ENCODE results near the gene CEBPE. TPM values are rescaled to one million over a fixed set of nuclear protein-coding genes. Genes with fewer than 3 reads are reported as not detected.

CEBPE gene
- total RNA-seq, 4 donors from 2014 or later = not detected

GRCh38 chr14:23121361-23121771, 2.3 kb upstream of the CEBPE start:
- Histone ChIP-seq H3K27ac (peak overlapping the region in 1 of 4 donors; percentile 84), H3K4me3 (peak overlapping the region in 1 of 4 donors; percentile 2), H3K27me3 (no peaks in the 10 kb centered on the region), H3K4me1 (peaks cover 0 to 17% (median 5%) of the 10 kb centered on the region in 4 donors), H3K36me3 (no peaks in the 10 kb centered on the region), H3K9me3 (no peaks in the 10 kb centered on the region)
- peak in 2 of 3 donors; percentile 70 to 74 for DNase-seq
- TF ChIP-seq CTCF (IDR thresholded peaks at IDR 0.05) (no peak), POLR2A (IDR thresholded peaks at IDR 0.05) (no peak)

GRCh38 chr14:23120541-23121251, 1.6 kb upstream of the CEBPE start:
- no peaks in the 10 kb centered on the region for H3K36me3 ChIP-seq
- H3K9me3 ChIP-seq = no peaks in the 10 kb centered on the region
- peaks cover 0 to 17% (median 5%) of the 10 kb centered on the region in 4 donors for H3K4me1 ChIP-seq
- peak overlapping the region in 1 of 4 donors; percentile 2 for H3K4me3 ChIP-seq
- peak; percentile 88 to 96 (median 90) for DNase-seq
- no peak for TF ChIP-seq POLR2A (IDR thresholded peaks at IDR 0.05)
- peak; percentile 99 to 100 (median 100) for TF ChIP-seq CTCF (IDR thresholded peaks at IDR 0.05)
- peak overlapping the region in 2 of 4 donors; percentile 52 to 84 for H3K27ac ChIP-seq
- H3K27me3 ChIP-seq = no peaks in the 10 kb centered on the region

GRCh38 chr14:23119363-23120327, 590 bp upstream of the CEBPE start:
- no peaks in the 10 kb centered on the region for H3K27me3 ChIP-seq
- TF ChIP-seq CTCF (IDR thresholded peaks at IDR 0.05) (no peak), POLR2A (IDR thresholded peaks at IDR 0.05) (no peak)
- H3K9me3 ChIP-seq = no peaks in the 10 kb centered on the region
- peak overlapping the region in 3 of 4 donors; percentile 25 to 84 (median 52) for H3K27ac ChIP-seq
- H3K36me3 ChIP-seq = no peaks in the 10 kb centered on the region
- H3K4me3 ChIP-seq = peak overlapping the region in 1 of 4 donors; percentile 15
- peaks cover 0 to 17% (median 5%) of the 10 kb centered on the region in 4 donors for H3K4me1 ChIP-seq
- DNase-seq = peak in 2 of 3 donors; percentile 68 to 72

- Histone ChIP-seq H3K4me1 (peaks cover 0 to 17% (median 5%) of the 10 kb centered on the region in 4 donors), H3K9me3 (no peaks in the 10 kb centered on the region), H3K36me3 (no peaks in the 10 kb centered on the region), H3K4me3 (no peak overlapping the region), H3K27ac (no peak overlapping the region), H3K27me3 (no peaks in the 10 kb centered on the region)
- TF ChIP-seq CTCF (IDR thresholded peaks at IDR 0.05) = no peak
- TF ChIP-seq POLR2A (IDR thresholded peaks at IDR 0.05) = no peak
- DNase-seq = peak in 1 of 3 donors; percentile 40
Measured at GRCh38 chr14:23117371-23118020, 1.6 kb downstream of the CEBPE start.

GRCh38 chr14:23115918-23116317, 3.1 kb downstream of the CEBPE start:
- TF ChIP-seq CTCF (IDR thresholded peaks at IDR 0.05) = no peak
- no peak for TF ChIP-seq POLR2A (IDR thresholded peaks at IDR 0.05)
- Histone ChIP-seq H3K27ac (no peak overlapping the region), H3K36me3 (no peaks in the 10 kb centered on the region), H3K9me3 (no peaks in the 10 kb centered on the region), H3K4me3 (no peak overlapping the region), H3K27me3 (no peaks in the 10 kb centered on the region), H3K4me1 (peaks cover 0 to 10% (median 4%) of the 10 kb centered on the region in 4 donors)
- peak in 1 of 3 donors; percentile 14 for DNase-seq
